HG02623 (cell line): ENCODE measurements around the gene ROR2.
"Not testable (repeated sequence)": the region's sequence is repeated elsewhere in the genome, so short reads cannot be mapped to it uniquely, and the experiment has no call there.

ENCODE experiments used
- ATAC-seq: cut with Tn5 transposase; IDR thresholded peaks from one replicate; pipeline ENCODE4 v1.9.1; 2021; ENCODE audit warnings: moderate library complexity; ENCODE audit not compliant: unreplicated experiment

Gene ROR2

GRCh38 chr9:91949946-91950664 is at the start of gene ROR2:
Gene ROR2 (minus strand): TSS chr9:91950228.
- no peak for ATAC-seq

DNA sequence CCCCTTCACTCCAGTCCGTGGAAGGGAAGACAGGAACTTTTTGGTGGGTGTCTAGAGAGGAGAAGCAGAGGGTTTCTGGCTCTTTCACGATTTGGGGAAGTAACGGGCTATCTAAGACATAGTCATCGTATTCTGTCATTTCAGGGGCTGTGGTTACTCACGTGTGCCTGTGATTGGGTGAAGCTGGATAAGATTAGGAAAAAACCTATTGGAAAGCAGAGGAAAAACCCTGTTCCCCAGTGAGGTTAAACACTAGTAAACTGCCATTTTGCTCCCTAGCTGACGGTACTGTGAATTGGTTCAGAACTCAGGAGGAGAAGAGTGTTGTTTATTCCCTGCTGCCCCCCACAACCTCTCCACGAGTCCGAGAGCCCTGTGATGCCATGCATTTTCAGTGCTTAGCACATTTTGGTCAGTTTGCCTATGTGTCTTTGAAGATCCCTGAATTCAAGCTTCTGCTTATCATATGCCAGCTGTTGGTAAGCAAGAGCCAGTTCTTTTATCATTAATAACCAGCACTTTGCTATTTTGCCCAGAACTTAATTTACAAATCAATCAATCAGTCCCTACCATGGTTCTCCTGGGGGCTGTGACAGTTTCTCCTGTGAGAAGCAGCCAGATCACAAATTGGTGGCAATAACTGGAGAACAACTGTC is 45.1 kb upstream of the ROR2 start:
- ATAC-seq = no peak

- no peak for ATAC-seq
These were observed 44.4 kb upstream of the ROR2 start for GRCh38 chr9:91994422-91994821.

GRCh38 chr9:91992461-91993041 is 42.5 kb upstream of the ROR2 start:
- no peak for ATAC-seq

GRCh38 chr9:91991721-91992341 is 41.8 kb upstream of the ROR2 start:
- no peak for ATAC-seq

DNA sequence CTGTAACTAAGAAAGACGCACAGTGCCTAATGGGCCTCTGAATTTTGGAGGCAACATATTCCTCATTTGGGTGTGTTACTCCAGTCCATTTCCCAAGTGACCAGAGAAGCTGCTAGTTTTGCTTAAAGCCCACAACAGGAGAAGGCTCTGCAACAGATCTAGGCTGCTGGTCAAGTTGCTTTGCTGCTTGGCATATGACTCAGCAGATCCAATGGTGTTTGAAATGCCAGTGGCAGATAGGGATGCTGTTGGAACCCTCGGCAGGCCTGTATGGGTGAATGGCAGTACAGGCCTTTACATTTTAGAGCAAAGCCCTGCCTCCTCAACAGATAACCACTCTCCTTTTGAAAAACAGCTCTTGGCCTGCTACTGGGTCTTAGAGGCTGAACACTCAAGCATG is 36.2 kb upstream of the ROR2 start:
- ATAC-seq = no peak

DNA sequence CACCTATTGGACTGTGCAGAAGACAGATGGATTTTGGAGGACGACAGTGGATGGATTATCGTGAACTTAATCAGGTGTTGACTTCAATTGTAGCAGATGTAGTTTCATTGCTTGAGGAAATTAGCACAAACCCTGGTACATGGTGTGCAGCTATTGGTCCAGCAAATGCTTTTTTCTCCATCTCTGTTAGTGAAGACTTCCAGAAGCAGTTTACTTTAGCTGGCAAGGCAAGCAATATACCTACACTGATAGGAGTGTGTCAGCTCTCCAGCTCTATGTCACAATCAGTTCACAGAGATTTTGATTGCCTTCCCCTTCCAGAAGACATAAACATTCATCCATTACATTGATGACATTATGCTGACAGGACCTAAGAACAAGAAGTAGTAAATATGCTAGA is 35.7 kb upstream of the ROR2 start:
- ATAC-seq = no peak

GRCh38 chr9:91978740-91979414 is 28.8 kb upstream of the ROR2 start:
- no peak for ATAC-seq

GRCh38 chr9:91975254-91975653 is 25.2 kb upstream of the ROR2 start:
- not testable (repeated sequence) for ATAC-seq

GRCh38 chr9:91972711-91973110 is 22.7 kb upstream of the ROR2 start:
- no peak for ATAC-seq

GRCh38 chr9:91972076-91972626 is 22.1 kb upstream of the ROR2 start:
- no peak for ATAC-seq

GRCh38 chr9:91967259-91967658 is 17.2 kb upstream of the ROR2 start:
- no peak for ATAC-seq

DNA sequence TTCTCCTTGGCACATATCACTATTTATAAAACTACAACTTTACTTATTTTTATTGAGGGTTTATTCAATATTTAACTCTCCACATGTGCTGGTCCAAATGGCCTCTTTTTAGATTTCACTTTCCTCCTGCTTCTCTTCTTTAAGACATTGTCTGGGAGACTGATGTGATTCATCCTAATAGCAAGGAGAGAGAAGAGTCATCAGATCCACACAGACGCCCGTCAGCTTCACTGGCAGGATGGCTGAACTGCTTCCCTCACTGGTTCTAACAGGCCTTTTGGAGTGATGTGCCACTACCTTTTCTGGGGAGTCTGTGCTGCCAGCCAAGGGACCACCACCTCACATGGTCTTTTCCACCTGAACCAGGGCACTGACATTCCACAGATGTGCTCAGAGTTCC is 16.5 kb upstream of the ROR2 start:
- no peak for ATAC-seq

- ATAC-seq = no peak
These were observed 13.7 kb upstream of the ROR2 start for GRCh38 chr9:91963711-91964240.

GRCh38 chr9:91960367-91960766 is 10.3 kb upstream of the ROR2 start:
- no peak for ATAC-seq

DNA sequence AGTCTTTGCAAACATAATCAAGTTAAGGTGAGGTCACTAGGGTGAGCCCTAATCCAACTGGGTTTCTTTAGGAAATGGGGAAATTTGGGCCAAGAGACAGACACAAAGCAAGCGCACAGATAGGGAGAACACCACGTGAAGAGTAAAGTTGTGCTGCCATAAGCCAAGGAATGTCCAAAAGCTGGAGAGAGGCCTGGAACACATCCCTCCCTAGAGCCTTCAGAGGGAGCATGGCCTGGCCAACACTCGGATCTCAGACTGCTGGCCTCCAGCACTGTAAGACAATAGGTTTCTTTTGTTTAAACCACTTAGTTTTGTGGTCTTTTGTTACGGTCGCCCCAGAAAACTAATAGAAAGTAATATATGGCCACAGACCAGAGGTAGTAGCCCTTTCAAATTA is 8.1 kb upstream of the ROR2 start:
- ATAC-seq = no peak

- no peak for ATAC-seq
These were observed 4.9 kb upstream of the ROR2 start for GRCh38 chr9:91954841-91955471.

GRCh38 chr9:91953718-91954117 is 3.7 kb upstream of the ROR2 start:
- no peak for ATAC-seq

GRCh38 chr9:91951944-91952520 is 2.0 kb upstream of the ROR2 start:
- ATAC-seq = no peak

DNA sequence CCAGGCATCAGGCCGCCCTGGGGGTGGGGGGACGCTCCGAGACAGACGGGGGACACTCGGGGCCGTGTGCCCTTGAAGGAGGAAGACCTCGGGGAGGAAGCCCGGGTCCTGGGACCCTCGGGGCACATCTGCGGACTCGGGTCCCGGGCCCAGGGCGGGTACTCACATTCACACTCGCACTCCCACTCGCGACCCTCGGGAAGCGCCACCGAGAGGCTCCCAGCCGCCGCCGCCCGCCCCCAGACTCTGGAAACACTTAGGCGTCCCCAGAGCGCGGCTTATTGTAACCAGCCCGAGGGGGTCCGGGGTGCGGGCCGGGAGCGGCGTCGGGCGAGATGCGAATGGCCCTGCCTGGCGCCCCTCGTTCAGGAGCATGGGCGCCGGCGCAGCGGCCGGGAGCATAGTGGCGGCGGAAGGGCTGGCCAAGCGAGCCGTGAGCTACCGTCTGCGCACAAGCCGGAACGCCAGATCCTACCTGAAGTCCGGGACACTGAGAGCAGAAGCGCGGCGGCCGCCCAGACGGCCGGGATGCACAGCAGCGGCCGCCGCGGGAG is 559 bp downstream of the ROR2 start:
- no peak for ATAC-seq
